Measurements from ENCODE around the gene CPNE5.

Gene CPNE5

GRCh38 chr6:36838896-36839748 is at the start of gene CPNE5:
CPNE5 (minus strand) TSS chr6:36839444; CDS start chr6:36839377, 67 bp downstream.
- no peak for DNase-seq (ENCODE audit: low read depth)

- no peak for DNase-seq (ENCODE audit: low read depth)
These were observed 48.9 kb upstream of the CPNE5 start for GRCh38 chr6:36888115-36888643.

DNA sequence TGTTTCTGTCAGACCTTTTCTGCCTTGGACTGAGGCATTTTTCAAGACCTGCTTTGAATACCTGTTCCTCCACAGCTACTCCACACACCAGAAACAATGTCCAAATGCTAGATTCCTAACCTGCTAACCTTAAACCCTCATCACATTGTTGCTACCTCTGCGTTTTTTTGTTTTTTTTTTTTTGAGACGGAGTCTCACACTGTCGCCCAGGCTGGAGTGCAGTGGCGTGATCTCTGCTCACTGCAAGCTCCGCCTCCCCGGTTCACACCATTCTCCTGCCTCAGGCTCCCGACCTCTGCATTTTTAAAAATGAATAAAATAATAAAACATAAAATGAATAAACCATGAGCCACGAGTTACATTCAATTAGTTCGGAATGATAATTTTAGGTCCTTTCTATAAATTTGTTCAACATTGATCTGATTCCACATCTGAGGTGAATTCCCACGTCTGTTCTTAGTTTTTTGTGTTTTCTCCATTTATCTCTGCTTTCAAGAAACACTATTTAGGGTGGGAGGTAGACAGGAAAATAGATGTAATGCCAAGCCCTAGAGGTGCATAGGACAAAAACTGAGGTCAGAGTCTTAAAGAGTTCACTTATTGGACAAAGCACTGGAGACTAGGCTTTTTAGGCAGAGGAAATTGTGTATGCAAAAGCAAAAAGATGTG is 47.8 kb upstream of the CPNE5 start:
- no peak for DNase-seq (ENCODE audit: low read depth)

DNA sequence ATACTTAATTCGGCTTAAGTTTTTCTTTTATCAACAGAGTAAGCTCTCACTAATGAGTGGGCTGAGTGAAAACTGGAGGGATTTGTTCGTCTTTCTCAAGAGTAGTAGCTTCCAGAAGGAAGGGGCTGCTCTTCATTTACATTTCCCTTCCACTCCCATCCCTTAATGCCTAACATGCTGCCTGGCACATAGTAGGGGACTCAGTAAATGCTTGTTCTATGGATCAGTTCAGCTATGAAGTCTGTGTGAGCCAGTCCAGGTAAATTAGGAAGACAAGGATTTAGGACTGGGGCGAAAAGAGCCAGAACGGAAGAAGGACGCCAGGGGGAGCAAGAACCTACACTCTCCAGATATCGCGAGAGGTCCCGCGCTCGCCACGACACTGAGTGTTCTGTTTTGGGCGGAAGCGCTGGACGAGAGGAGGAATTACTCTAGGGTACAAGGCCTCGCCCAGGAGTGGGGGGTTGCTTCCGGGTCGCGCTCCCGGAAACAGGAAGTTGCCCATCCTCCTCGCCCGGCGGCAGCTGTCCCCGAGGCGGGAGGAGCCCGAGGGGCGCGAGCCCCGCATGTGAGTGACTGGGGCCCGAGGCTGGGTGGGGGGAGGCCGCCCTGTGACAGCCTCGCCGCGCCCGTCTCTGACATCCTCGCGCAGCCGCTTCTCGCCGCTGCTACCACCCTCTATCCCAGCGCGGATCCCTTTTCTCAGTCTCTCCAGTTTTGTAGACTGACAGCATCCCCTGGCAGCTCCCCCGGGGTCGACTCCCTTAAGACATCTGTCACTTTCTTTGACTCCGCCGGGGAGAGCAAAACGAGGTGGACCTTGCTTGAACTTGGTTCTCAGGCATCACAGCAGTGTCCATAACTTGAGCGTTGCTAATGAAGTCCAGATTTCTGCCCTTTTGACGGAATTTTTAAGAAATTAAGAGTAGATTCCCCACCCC is 46.5 kb upstream of the CPNE5 start, which contains the start of gene C6orf89:
C6orf89 (plus strand) TSS at position 492 of the 941 bp plus-strand sequence. CDS start 13,493 bp downstream, outside the sequence.
- DNase-seq (ENCODE audit: low read depth): peak; percentile 95

DNA sequence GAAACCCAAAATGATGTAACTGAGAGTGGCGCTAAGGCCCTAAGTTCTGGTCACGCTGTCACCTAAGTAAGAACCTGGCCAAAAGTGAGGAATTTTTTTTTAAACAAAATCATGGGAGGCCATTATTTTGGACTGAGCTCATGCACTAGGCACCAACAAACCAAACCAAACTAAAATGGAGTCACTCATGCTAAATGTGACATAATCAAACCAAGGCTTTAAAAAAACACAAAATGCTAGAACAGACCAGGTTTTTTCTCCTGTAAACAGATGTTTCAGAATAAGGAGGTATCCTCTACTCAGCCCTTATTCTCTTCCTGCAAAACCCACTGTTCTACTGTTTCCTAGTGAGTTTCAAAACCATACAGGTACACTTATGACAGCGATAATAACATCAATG is 45.4 kb upstream of the CPNE5 start:
- DNase-seq (ENCODE audit: low read depth): no peak

- no peak for DNase-seq (ENCODE audit: low read depth)
These were observed 36.0 kb upstream of the CPNE5 start for GRCh38 chr6:36875250-36875633.

GRCh38 chr6:36874443-36875249 is 35.4 kb upstream of the CPNE5 start, which contains the start of gene PPIL1:
PPIL1 (minus strand) TSS chr6:36874803; CDS start chr6:36874772, 31 bp downstream.
- peak; percentile 81 for DNase-seq (ENCODE audit: low read depth)

- DNase-seq (ENCODE audit: low read depth): no peak
These were observed 34.6 kb upstream of the CPNE5 start for GRCh38 chr6:36873612-36874442.

GRCh38 chr6:36873115-36873514 is 33.9 kb upstream of the CPNE5 start:
- DNase-seq (ENCODE audit: low read depth): no peak

DNA sequence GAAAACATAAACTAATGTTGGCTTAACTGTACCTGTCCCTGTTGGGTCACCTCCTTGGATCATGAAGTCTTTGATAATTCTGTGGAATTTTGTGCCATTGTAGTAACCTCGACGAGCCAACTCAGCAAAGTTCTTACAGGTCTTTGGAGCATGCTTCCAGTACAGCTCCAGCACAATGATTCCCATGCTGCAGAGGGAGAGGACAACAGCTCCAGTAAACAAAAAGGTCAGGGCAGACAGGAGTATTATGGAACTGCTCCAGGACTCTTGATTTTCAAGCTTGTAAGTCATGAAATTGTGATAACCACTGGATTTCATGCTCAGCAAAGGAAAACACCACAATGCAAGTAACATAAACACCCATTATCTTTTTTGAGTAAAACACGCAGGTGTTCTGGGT is 32.4 kb upstream of the CPNE5 start:
- no peak for DNase-seq (ENCODE audit: low read depth)

- DNase-seq (ENCODE audit: low read depth): no peak
These were observed 28.4 kb upstream of the CPNE5 start for GRCh38 chr6:36867471-36868224.

DNA sequence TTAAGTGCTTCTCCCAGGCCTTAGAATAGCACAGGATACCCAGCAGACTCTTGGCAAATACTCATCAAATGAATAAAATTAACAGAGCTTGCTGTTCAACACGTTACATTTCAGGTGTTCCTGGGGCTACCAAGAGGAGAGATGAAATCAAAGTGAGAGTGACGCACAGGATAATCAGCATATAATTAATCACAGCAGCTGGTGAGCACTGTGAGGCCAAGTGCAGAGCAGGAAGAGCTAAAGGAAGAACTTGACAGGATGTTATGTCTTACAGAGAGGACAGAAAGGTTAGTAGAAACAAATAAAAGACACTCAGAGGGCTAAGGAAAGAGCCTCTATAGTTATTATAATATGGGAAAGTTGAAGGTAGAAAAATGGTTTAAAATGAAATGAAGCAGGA is 26.6 kb upstream of the CPNE5 start:
- no peak for DNase-seq (ENCODE audit: low read depth)

DNA sequence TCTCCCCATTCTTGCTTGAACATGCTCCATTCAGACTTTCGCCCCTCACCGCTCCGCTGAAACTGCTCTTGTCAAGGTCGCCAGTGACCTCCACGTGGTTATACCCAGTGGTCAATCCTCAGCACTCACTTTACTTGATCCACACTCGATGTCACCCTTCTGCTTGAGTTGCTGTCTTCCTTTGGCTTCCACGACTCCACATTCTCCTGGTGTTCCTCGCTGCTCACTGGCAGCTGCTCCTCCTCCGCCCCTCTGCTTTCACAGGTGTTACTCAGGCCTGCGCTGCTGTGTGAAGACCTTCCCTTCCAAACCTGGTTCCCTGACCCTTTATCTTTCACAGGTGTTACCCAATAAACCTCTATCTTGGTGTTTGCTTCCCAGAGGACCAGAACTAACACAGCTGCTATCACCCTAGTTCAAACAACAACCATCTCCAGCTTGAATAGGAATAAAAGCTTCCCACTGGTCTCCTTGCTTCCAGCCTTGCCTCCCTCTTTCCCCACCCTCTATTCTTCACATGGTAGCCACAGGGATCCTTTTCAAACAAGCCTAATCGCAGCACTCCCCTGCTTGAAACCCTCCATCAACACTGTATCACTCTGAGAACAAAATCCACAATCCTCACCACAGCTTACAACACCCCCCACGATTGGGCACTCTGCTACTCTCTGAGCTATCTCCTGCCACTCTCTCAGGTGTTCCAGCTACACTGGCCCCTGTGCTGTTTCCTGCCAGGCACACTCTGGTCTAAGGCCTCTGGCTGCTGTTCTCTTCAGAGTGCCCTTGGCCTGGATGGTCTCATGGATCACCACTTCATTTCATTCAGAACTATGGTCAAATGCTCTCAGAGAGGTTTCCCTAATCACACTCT is 24.7 kb upstream of the CPNE5 start:
- no peak for DNase-seq (ENCODE audit: low read depth)

GRCh38 chr6:36862848-36863382 is 23.7 kb upstream of the CPNE5 start:
- DNase-seq (ENCODE audit: low read depth): no peak

- no peak for DNase-seq (ENCODE audit: low read depth)
These were observed 23.1 kb upstream of the CPNE5 start for GRCh38 chr6:36862164-36862847.

GRCh38 chr6:36860126-36860525 is 20.9 kb upstream of the CPNE5 start:
- no peak for DNase-seq (ENCODE audit: low read depth)

GRCh38 chr6:36858407-36858981 is 19.2 kb upstream of the CPNE5 start:
- DNase-seq (ENCODE audit: low read depth): no peak

Data from stromal cell of bone marrow (primary cell).